Esophagus squamous epithelium (tissue), 5 donors: ENCODE results near the gene ZMYND15. TPM values are rescaled to one million over a fixed set of nuclear protein-coding genes. Genes with fewer than 3 reads are reported as not detected.

Source experiments
- DNase-seq: peaks from one replicate; lab custom pipeline; 2025; lab: John Stamatoyannopoulos, UW
- H3K27ac ChIP-seq, 4 donors: fragments of 200-600 bp; sonication (generic); one replicate each; pipeline ENCODE4 v1.5.1; 2016 to 2019; ENCODE audit warnings: mild to moderate bottlenecking in 1 of 4
- H3K27me3 ChIP-seq, 4 donors: fragments of 200-600 bp; sonication (generic); 1 replicate in 3 of 4; 2 replicates in 1 of 4; pipeline versions ENCODE4 v1.5.1 to v1.6.0; 2017 to 2021; ENCODE audit warnings: antibody characterized with exemption in 1 of 4
- H3K36me3 ChIP-seq, 3 donors: fragments of 200-600 bp; sonication (generic); one replicate each; pipeline ENCODE4 v1.5.1; 2016 to 2019
- H3K4me1 ChIP-seq, 3 donors: fragments of 200-600 bp; sonication (generic); one replicate each; pipeline ENCODE4 v1.5.1; 2017 to 2019
- H3K4me3 ChIP-seq, 4 donors: fragments of 200-600 bp; sonication (generic); 1 replicate in 3 of 4; 2 replicates in 1 of 4; pipeline ENCODE4 v1.5.1; 2016 to 2019; ENCODE audit warnings: mild to moderate bottlenecking in 2 of 4, moderate library complexity in 1 of 4
- H3K9me3 ChIP-seq, 3 donors: fragments of 200-600 bp; sonication (generic); one replicate each; pipeline ENCODE4 v1.5.1; 2016 to 2019
- POLR2A ChIP-seq, 4 donors: fragments of 450-650 bp; IDR thresholded peaks; one replicate each; pipeline ENCODE4 v1.6.1; 2017; ENCODE audit warnings: antibody characterized with exemption in 4 of 4, mild to moderate bottlenecking in 4 of 4, moderate library complexity in 3 of 4
- WGBS, 2 donors: methylation state at CpG; one replicate each; pipeline ENCODE4 v1.1.5; 2018; 5-methylcytosine and 5-hydroxymethylcytosine counted together
- intact Hi-C: fragments of 100-400 bp; cut with DNase I; formaldehyde crosslinking; loops from one replicate; pipeline ENCODE4 v1.15.0; 2022
- total RNA-seq, 4 donors: library from RNA; depleted of rRNA; stranded (reverse); fragments of >200 nt; gene quantifications; one replicate each; pipeline ENCODE4 v1.1.0, GENCODE V29; 2016
- TF ChIP-seq, protein P1 (sequence below), 6 experiments: fragments of 450-650 bp in 4 of 6; fragments of 200-600 bp in 2 of 6; sonication (generic) in 2 of 6; IDR thresholded peaks; one replicate each; pipeline ENCODE4 v1.5.1; 2016 to 2019; ENCODE audit warnings: antibody characterized with exemption in 6 of 6, mild to moderate bottlenecking in 4 of 6, moderate library complexity in 4 of 6
- donor health status: DM: yes; HTN: yes; CAD: no.

Gene ZMYND15
- total RNA-seq, 4 donors from 2014 or later = 1.1 to 1.7 TPM; not detected in 2

DNA sequence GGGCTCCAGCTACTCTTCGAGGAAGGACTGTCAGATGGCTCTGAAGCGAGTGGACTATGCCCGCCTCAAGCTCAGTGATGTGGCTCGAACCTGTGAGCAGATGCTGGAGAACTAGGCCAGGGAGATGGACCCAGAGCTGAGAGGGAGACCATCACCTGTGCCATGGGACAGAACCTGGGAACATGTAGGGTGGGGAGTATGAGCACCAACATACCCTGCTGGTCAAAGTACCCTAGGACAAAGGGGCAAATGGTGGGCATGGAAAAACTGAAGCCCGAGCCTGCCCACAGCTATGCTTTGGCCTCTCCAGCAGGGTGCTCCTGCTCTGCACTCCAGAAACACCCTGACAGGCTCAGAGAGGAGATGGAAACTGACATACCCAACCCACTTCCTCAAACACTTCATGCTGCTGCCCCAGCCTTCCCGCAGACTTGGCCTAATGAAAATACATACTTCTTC is 6.5 kb upstream of the ZMYND15 start:
- H3K27ac ChIP-seq = peak overlapping the region in 2 of 4 donors; percentile 25 to 46
- intact Hi-C loops = loop anchor here (5.0 kb wide), 1 partner anchor 154 kb away; no protein-coding TSS in a partner anchor

DNA sequence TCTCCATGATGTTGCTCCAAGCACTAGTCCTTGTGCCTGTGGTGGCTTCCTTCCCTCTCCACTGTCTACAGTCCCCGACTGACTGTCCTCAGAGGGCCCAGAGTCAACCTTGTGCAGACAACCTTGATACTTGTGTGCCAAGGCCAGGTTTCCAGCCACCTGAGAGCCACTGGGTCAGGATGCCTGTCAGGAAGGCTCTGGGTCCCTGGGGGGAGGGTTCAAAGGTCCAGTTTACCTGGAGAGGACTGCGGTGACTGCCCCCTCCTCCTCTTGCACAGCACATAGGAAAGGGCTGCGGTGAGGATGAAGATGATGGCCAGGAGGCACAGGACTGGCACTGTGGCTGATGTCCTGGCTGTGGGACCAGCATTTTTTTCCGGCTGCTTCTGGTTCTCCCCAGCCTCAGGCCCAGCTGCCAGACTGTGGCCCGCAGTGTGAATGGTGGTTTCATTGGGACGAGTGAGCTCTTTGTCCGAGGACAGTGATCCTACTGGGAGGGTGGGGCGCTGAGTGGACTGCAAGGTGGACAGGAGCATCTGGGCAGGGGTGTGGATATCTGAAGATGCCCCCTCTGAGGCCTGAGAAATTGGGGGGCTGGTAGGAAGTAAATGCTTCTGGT is 4.7 kb upstream of the ZMYND15 start:
- H3K27ac ChIP-seq = peak overlapping the region in 1 of 4 donors; percentile 35
- no peak for DNase-seq
- no peak overlapping the region for H3K4me3 ChIP-seq
- peaks cover 0 to 31% (median 0%) of the 10 kb centered on the region in 3 donors for H3K36me3 ChIP-seq
- no peak for TF ChIP-seq POLR2A (IDR thresholded peaks at IDR 0.05)
- TF ChIP-seq, protein P1, sequence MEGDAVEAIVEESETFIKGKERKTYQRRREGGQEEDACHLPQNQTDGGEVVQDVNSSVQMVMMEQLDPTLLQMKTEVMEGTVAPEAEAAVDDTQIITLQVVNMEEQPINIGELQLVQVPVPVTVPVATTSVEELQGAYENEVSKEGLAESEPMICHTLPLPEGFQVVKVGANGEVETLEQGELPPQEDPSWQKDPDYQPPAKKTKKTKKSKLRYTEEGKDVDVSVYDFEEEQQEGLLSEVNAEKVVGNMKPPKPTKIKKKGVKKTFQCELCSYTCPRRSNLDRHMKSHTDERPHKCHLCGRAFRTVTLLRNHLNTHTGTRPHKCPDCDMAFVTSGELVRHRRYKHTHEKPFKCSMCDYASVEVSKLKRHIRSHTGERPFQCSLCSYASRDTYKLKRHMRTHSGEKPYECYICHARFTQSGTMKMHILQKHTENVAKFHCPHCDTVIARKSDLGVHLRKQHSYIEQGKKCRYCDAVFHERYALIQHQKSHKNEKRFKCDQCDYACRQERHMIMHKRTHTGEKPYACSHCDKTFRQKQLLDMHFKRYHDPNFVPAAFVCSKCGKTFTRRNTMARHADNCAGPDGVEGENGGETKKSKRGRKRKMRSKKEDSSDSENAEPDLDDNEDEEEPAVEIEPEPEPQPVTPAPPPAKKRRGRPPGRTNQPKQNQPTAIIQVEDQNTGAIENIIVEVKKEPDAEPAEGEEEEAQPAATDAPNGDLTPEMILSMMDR (IDR thresholded peaks at IDR 0.05) = no peak
- 83 to 94% methylated on average over 1 to 5 of the region's 8 CpGs for WGBS, 2 donors
- peaks cover 9 to 44% (median 18%) of the 10 kb centered on the region in 3 donors for H3K4me1 ChIP-seq
- H3K9me3 ChIP-seq = no peaks in the 10 kb centered on the region
- H3K27me3 ChIP-seq = no peaks in the 10 kb centered on the region
- intact Hi-C loops = loop anchor here (5.0 kb wide), 2 partner anchors 52 to 152 kb away; partner anchors contain the start of genes GLTPD2 and VMO1

More for the DNA sequence above, 6.5 kb upstream of the ZMYND15 start:
- Histone ChIP-seq H3K9me3 (no peaks in the 10 kb centered on the region), H3K4me3 (no peak overlapping the region), H3K27me3 (no peaks in the 10 kb centered on the region), H3K4me1 (peaks cover under 1 to 29% (median 12%) of the 10 kb centered on the region in 3 donors), H3K36me3 (peaks cover 0 to 31% (median 0%) of the 10 kb centered on the region in 3 donors)
- 82 to 84% methylated on average over 3 to 4 of the region's 6 CpGs for WGBS, 2 donors
- DNase-seq = no peak
- TF ChIP-seq POLR2A (IDR thresholded peaks at IDR 0.05) = no peak
- TF ChIP-seq, protein P1 (IDR thresholded peaks at IDR 0.05) = peak in 2 of 6 experiments; percentile 23 to 24

DNA sequence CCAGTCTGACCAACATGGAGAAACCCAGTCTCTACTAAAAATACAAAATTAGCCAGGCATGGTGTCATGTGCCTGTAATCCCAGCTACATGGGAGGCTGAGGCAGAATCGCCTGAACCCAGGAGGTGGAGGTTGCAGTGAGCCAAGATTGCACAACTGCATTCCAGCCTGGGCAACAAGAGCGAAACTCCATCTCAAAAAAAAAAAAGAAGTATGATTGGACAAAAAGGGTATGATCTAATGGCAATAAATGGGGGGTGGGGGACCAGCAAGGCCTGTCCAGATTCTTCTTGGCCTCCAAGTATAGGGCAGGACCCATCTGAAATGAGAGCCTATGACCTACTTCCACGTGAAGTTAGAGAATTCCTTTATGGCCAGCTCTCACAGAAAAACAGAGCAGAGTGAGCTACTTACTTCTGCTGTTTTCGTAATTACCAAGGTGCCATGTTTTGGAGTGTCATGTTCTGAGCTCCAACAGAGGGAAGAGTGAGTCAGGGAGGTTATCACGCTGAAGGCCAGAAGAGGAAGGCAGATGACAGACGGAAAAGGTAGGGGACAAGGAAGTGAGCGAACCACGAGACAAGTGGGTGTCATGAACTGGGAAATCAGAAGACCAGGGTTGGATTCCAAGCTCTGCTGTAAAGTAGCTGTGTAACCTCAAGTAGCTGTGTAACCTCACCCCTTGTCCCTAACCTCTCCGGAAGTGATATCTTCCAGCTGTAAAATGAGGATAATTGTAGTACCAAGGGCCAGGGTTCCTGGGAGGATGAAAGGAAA is 3.6 kb upstream of the ZMYND15 start:
- peaks cover 9 to 39% (median 14%) of the 10 kb centered on the region in 3 donors for H3K4me1 ChIP-seq
- H3K9me3 ChIP-seq = no peaks in the 10 kb centered on the region
- no peak overlapping the region for H3K4me3 ChIP-seq
- intact Hi-C loops = loop anchor here (5.0 kb wide), 1 partner anchor 51 kb away; the partner anchor contains the start of genes GLTPD2 and VMO1
- no peaks in the 10 kb centered on the region for H3K27me3 ChIP-seq
- TF ChIP-seq, protein P1 (IDR thresholded peaks at IDR 0.05) = no peak
- TF ChIP-seq POLR2A (IDR thresholded peaks at IDR 0.05) = peak in 1 of 4 donors; percentile 24
- WGBS, 2 donors = 62 to 68% methylated on average over 9 of the region's 9 CpGs
- peaks cover 0 to 31% (median 0%) of the 10 kb centered on the region in 3 donors for H3K36me3 ChIP-seq
- DNase-seq = no peak
- H3K27ac ChIP-seq = peak overlapping the region in 2 of 4 donors; percentile 35 to 39

DNA sequence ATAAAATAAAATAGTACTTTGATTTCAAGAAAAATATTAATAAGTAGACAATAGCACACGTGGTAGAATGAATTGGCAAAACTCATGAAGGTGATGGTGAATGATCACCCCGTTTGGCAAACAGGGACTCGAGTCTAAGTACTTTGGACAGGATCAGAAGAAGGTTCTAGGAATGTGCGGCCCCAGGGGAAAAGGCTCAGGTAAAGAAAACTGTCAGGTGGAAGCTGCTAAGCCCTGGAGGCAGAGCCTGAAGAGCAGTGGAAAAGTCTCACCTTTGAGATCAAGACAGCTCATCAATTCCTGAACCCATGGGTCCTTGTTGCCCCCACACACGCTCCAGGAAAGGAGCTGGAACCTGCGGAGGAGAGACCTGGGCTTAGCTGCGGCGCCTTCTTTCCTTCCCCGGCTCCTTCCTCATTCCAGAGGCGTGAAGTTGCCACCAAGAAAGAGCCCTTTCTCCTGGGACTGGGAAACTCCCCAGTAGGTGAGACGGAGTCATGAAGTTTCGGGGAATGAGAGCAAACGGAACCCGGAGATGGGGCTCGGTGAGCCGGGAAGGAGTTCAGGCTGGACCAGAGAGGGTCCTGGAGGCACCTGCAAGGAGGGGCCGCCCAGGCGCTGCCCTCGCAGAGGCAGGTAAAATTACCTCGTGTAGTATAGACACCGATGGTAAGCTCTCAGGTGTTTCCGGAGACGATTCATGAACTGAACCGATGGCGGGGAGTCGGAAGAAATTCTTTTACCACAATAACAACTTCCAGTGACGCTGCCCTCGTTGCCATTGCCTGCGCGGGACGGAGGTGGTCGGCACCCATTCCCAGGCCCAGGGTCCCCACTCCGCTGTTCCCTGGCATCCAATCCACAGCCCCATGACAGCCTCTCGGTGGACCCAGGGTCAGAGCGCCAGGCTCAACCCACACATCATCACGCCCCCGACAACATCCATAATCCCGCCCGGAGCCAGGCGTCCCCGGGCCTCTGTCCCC is 1.2 kb upstream of the ZMYND15 start:
- Histone ChIP-seq H3K27ac (peak overlapping the region; percentile 55 to 81 (median 77)), H3K4me3 (peak overlapping the region; percentile 48 to 85 (median 76)), H3K9me3 (no peaks in the 10 kb centered on the region), H3K27me3 (peaks cover 0 to under 1% (median 0%) of the 10 kb centered on the region in 4 donors), H3K4me1 (peaks cover 6 to 22% (median 9%) of the 10 kb centered on the region in 3 donors), H3K36me3 (peaks cover 0 to 23% (median 0%) of the 10 kb centered on the region in 3 donors)
- WGBS, 2 donors = 7 to 11% methylated on average over 33 of the region's 41 CpGs
- intact Hi-C loops = loop anchor here (5.0 kb wide), 1 partner anchor 49 kb away; the partner anchor contains the start of genes GLTPD2 and VMO1
- TF ChIP-seq, protein P1 (IDR thresholded peaks at IDR 0.05) = no peak
- TF ChIP-seq POLR2A (IDR thresholded peaks at IDR 0.05) = peak in 1 of 4 donors; percentile 20
- no peak for DNase-seq
